HG03108 (cell line): ENCODE measurements around the gene OLAH.
A peak's percentile ranks its signal among the peaks of the same experiment; 100 is the strongest.

Experiments used
- ATAC-seq: cut with Tn5 transposase; IDR thresholded peaks from one replicate; pipeline ENCODE4 v1.9.1; 2021; ENCODE audit warnings: moderate library complexity; ENCODE audit not compliant: unreplicated experiment

OLAH gene

DNA sequence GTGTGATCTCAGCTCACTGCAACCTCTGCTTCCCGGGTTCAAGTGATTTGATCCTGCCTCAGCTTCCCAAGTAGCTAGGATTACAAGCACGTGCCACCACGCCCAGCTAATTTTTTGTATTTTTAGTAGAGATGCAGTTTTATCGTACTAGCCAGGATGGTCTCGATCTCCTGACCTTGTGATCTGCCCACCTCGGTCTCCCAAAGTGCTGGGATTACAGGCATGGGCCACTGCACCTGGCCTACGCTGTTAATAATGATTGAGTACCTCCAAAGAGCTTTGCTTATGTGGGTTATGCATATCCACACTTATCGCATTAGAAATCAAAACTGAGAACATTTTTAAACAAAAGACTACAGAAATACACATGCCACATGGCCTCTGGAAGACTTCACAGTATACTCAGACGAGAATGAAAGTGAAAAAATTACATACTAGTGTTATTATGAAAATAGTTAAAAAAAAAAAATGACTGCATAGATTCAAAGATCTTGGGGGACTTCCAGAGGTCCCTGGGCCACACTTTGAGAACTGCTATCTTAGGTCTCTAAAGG is 78.8 kb downstream of the OLAH start:
- ATAC-seq: peak; percentile 89
